Purkinje cell (primary cell): Measurements from ENCODE around the gene RUNX3. TPM values are rescaled to one million over a fixed set of nuclear protein-coding genes. Genes with fewer than 3 reads are reported as not detected.

Experiments used
- polyA plus RNA-seq: library from polyadenylated mRNA; unstranded; fragments of >200 nt; fragmentation: Nextera tagmentation; gene quantifications from 2 replicates; pipeline ENCODE4 v1.2.1, GENCODE V29; 2014

The RUNX3 gene
- not detected in 2 replicates for polyA plus RNA-seq

GRCh38 chr1:24930260-24931145, at the start of gene RUNX3:
Gene RUNX3, minus strand, starts transcription at chr1:24930276. Its CDS starts 408 bp downstream, at chr1:24929868.

Other genes with a start within 250 kb of the RUNX3 start
- gene CLIC4, start 184.8 kb downstream of the RUNX3 start, polyA plus RNA-seq = 4.0 and 4.1 TPM in 2 replicates